Urothelium cell line (cell line): ENCODE measurements around the gene PLXNB2.

Experiments
- DNase-seq: peaks from one replicate; pipeline ENCODE4 v3.0.0; 2011; ENCODE audit warnings: low spot score, mixed read lengths
- FAIRE-seq: peaks from 2 replicates; lab custom pipeline; 2011; peaks lifted over from hg19 to GRCh38; lab: Jason Lieb, UNC

PLXNB2 gene

GRCh38 chr22:50236731-50237409, 70.6 kb downstream of the PLXNB2 start:
- DNase-seq (no peak), FAIRE-seq (no peak)

- FAIRE-seq: peak; percentile 72
These were observed 74.2 kb downstream of the PLXNB2 start for GRCh38 chr22:50233223-50233622.

DNA sequence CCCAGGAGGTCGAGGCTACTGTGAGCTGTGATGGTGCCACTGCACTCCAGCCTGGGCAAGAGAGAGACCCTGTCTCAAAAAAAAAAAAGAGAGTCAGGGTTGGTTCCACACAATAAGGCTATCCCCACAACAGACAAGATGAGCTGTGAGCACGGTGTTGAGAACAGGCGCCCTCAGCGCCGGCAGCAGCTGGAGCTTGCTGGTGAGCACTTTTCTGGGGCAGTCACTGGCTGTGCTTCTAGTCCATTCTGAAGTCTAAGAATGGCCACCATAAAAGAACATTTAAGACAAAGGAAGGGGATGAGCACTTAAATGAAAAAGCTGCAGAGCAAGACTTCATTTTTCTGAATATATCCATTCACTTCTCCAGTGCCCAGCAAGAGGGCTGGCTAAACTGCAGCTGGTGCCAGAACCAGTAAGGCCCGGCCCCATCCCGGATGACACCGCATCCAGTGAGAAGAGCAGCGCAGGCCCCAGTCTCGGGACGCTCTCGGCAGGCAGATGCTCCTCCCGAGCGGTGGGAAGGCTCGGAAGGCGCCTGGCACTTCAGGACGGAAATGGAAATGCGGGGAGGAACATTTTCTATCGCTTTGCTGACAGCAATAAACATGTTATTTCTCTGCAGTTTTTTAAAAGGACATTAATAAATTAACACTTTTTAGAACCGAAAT, 74.8 kb downstream of the PLXNB2 start:
- no peak for DNase-seq
- no peak for FAIRE-seq

More at GRCh38 chr22:50233223-50233622, 74.2 kb downstream of the PLXNB2 start:
- no peak for DNase-seq

DNA sequence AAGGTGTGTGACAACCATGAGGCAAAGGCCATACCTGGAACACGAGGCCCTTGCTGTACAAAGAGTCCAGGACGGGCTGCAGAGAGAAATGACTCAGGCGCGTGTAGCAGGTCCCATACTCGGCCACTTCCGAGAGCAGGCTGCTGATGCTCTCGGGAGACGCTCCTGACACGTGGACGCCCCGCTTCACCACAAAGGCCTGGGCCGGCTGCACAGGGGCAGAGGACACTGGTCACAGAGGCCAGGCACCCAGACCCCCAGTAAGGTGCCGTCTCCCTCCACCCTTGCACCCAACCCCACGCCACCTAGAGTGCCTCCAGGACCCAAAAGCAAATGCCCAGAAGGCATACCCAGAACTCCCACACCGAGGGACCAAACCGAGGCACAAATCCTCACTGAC, 78.1 kb downstream of the PLXNB2 start:
- DNase-seq: no peak
- FAIRE-seq: no peak

DNA sequence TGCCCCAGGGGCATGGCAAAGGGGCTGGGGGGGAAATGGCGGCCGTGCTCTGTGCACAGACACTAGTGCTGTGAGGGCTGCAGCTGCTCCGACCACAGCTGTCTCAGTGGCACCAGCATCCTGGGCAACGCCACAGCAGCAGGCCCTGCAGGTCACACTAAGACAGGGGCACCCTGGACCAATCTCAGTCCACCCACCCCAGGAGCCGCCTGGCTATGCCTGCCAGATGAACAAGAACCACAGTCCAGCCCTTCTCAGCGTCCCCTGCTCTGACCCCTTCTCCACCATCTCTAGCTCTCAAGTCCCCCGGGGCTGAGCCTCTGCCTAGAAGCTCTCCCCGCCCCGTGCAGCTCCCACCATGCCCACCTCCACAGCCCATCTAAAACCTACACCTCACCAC, 79.1 kb downstream of the PLXNB2 start:
- no peak for FAIRE-seq
- no peak for DNase-seq

DNA sequence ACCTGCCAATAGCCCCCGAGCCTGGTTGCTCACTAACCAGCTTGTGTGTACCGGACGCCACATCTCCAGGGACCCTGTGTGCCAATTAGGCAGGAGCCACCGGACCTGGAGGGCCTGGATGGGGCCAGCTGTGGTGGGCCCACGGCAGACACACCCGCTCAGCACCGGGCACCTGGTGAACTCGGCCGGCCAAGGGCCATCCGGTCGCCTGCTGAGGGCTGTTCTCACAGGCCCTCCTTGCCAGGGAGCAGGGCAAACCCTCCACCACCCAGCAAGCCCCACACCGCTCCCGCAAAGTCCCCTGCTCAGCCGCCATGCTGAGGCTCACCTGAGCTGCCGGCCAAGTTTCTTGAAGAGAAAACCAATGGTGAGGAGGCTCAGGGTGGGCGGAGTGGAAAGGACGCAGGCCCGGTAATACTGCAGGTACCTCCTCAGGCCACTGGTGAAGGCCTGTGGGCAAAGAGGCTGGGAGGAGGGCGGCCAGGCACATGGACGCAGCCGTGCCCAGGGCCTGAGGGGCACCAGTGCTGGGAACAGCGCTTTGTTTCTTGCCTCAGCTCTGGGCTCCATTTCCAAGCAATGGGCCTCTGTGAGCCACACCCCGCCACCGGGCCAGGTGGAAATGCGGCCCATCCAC, 79.7 kb downstream of the PLXNB2 start:
- FAIRE-seq (no peak), DNase-seq (no peak)

DNA sequence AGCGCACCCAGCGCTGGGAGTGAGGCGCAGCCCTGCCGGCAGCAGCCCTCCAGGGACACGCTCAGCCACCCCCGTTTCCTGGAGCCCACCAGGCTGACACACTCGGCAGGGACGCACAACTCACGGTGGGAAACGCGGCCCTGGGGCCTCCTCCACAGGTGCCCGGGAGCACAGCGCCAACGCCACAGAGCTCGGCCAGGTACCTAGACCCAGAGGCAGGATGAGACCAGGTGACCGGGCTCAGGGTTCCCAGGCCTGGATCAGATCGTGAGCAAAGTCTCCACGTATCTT, 80.6 kb downstream of the PLXNB2 start:
- FAIRE-seq: no peak
- no peak for DNase-seq

- FAIRE-seq: no peak
These were observed 81.2 kb downstream of the PLXNB2 start for GRCh38 chr22:50226063-50226874.

GRCh38 chr22:50225200-50225969, 82.1 kb downstream of the PLXNB2 start:
- FAIRE-seq: no peak
- DNase-seq: no peak

More at GRCh38 chr22:50226063-50226874, 81.2 kb downstream of the PLXNB2 start:
- DNase-seq: no peak
